ENCODE data around the gene FOXA2. TPM values are rescaled to one million over a fixed set of nuclear protein-coding genes. Genes with fewer than 3 reads are reported as not detected.

FOXA2 gene
- total and polyA plus RNA-seq, 9 of the 15 experiments (the other 6 are each of a cell fraction or from before 2014, with no cell fraction given) = 0.10 to 1.0 (median 0.25) TPM

DNA sequence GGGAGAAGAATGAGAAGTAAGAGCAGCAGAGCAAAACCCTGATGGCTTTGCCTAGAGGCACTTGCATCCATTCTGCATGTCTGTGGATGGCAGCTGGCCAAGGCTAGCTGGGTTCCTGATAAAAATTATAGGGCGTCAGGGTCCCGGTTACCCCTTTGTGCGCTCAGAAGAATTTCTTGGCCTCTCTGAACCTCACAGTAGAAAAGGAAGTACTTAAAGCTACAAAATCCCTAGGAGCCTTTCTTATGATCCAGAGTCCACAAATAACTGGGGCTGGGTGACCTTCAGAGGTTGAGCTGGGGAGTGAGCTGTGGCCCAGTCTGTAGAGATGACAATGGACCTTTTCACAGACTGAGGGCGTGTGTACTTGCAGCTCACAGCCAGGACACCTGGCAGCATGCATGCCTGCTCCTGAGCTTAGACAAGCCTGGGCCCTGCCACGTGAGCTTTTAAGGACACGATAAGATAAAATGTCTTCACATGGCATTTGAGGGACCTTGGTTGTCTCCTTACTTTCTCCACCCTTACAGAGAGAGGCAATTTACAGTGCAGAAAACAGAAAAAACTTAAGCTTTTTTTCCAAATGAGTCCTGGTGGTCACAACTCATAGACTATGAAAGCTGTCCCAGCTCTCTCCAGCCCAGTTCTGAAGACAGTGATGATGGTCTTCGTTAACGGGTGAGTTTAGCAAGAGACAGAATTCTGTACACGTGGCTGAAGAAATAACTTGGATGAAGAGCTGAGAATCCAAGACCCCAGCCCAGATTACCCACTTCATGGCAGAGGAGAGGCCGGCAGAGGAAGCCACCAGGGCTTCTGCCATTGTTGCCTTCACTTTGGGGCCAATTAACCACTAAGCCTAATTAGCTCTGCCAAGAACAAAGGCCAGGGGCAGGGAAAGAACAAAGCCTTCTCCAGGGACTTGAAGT is 50.3 kb downstream of the FOXA2 start:
- no peaks in the 10 kb centered on the region for H3K9me1 ChIP-seq (ENCODE audit: control insufficient read depth, insufficient read depth, low read length)
- H3K4me1 ChIP-seq (replicated peaks in 1 of 2; ENCODE audit: control insufficient read depth in 2 of 2, insufficient read depth in 2 of 2, low read length in 2 of 2) = no peaks in the 10 kb centered on the region; a peak in 2 of 5 replicates
- no peak for TF ChIP-seq ZNF134 (CRISPR knock-in tag; conservative IDR thresholded peaks at IDR 0.05)
- no peak for TF ChIP-seq TEAD2 (tag; IDR thresholded peaks at IDR 0.05)
- no peak for TF ChIP-seq SAP30 (IDR thresholded peaks at IDR 0.05; ENCODE audit: borderline replicate concordance, insufficient read depth, low read depth, low read length, poor library complexity, severe bottlenecking)
- TF ChIP-seq ZNF232 (CRISPR knock-in tag; IDR thresholded peaks at IDR 0.05) = no peak
- TF ChIP-seq NBN (IDR thresholded peaks at IDR 0.05; ENCODE audit: low read depth) = no peak
- no peak for TF ChIP-seq HMG20A (CRISPR knock-in tag; conservative IDR thresholded peaks at IDR 0.05)
- no peak for TF ChIP-seq ETV5 (CRISPR knock-in tag; IDR thresholded peaks at IDR 0.05; ENCODE audit: low read depth)
- no peak for TF ChIP-seq ZNF324 (CRISPR knock-in tag; IDR thresholded peaks at IDR 0.05)
- no peak for TF ChIP-seq PHB (CRISPR knock-in tag; IDR thresholded peaks at IDR 0.05)
- TF ChIP-seq, protein P1, sequence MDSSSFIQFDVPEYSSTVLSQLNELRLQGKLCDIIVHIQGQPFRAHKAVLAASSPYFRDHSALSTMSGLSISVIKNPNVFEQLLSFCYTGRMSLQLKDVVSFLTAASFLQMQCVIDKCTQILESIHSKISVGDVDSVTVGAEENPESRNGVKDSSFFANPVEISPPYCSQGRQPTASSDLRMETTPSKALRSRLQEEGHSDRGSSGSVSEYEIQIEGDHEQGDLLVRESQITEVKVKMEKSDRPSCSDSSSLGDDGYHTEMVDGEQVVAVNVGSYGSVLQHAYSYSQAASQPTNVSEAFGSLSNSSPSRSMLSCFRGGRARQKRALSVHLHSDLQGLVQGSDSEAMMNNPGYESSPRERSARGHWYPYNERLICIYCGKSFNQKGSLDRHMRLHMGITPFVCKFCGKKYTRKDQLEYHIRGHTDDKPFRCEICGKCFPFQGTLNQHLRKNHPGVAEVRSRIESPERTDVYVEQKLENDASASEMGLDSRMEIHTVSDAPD (CRISPR knock-in tag; IDR thresholded peaks at IDR 0.05) = no peak
- no peak for TF ChIP-seq CLOCK (CRISPR knock-in tag; IDR thresholded peaks at IDR 0.05; ENCODE audit: borderline replicate concordance)
- intact Hi-C loops (cut with micrococcal nuclease) = no loop called here
- in situ Hi-C loops (cut with MboI) = no loop called here
- no peaks in the 10 kb centered on the region for H3K79me2 ChIP-seq (ENCODE audit: control insufficient read depth, insufficient read depth, low read length)
- no peak overlapping the region for H3K27ac ChIP-seq (ENCODE audit: extremely low read depth, low read depth, low read length)
- no peaks in the 10 kb centered on the region for H3K27me3 ChIP-seq (ENCODE audit: control insufficient read depth in 2 of 2, insufficient read depth in 2 of 2, low read length in 2 of 2)
- no peak overlapping the region for H2AFZ ChIP-seq (ENCODE audit: low read depth, low read length)
- BruUV-seq (replicated peaks) = no TSS peak
- no peak overlapping the region for H3K4me3 ChIP-seq
- H3K36me3 ChIP-seq (ENCODE audit: control insufficient read depth, insufficient read depth, low read length) = no peaks in the 10 kb centered on the region
- FAIRE-seq (no peak), ATAC-seq (no peak), DNase-seq (ENCODE audit: extremely low read depth in 1 of 4, low spot score in 3 of 4) (no peak)
- H3K4me2 ChIP-seq (ENCODE audit: insufficient read depth, low read length) = no peak overlapping the region
- H3K9me3 ChIP-seq (replicated peaks; ENCODE audit: control insufficient read depth, insufficient read depth, low read depth, low read length) = no peaks in the 10 kb centered on the region
- H3K9ac ChIP-seq (ENCODE audit: insufficient read depth in 1 of 2, low read depth in 2 of 2, low read length in 2 of 2) = no peak overlapping the region
- no peaks in the 10 kb centered on the region for H4K20me1 ChIP-seq (replicated peaks; ENCODE audit: control insufficient read depth, insufficient read depth, low read length)
- POLR2A ChIA-PET = interaction anchor here (0.9 kb wide), 1 partner anchor 42 kb away, joined by 3 read pairs; no protein-coding TSS in a partner anchor
- WGBS (ENCODE audit: insufficient coverage, low coverage, missing lambda C conversion rate) = 32% methylated on average over 10 of the region's 10 CpGs
- CTCF ChIA-PET (ENCODE audit: low intra/inter-chr PET ratio) = no interaction called here

Measured in K562 (cell line).